H1 (cell line): Measurements from ENCODE around the gene RIT2. TPM values are rescaled to one million over a fixed set of nuclear protein-coding genes. Genes with fewer than 3 reads are reported as not detected.

Experiments
- CTCF ChIA-PET: fragments of 300-600 bp; sonication (Branson Sonifier 250); formaldehyde crosslinking; loops from one replicate; lab custom pipeline; 2021; ENCODE audit not compliant: partially characterized antibody; lab: Charles Lee
- POLR2A ChIA-PET: fragments of 300-600 bp; sonication (Branson Sonifier 250); formaldehyde crosslinking; loops from one replicate; lab custom pipeline; 2021; ENCODE audit warnings: inconsistent platforms; ENCODE audit not compliant: partially characterized antibody; lab: Charles Lee
- DNase-seq, 2 experiments: peaks; one replicate each; pipeline versions ENCODE4 v3.0.0 to v3.0.0-alpha.2; 2010 to 2022; ENCODE audit warnings: low spot score in 2 of 2, low read depth in 1 of 2, mixed read lengths in 1 of 2
- FAIRE-seq: peaks from 2 replicates; lab custom pipeline; 2011; peaks lifted over from hg19 to GRCh38; lab: Jason Lieb, UNC
- H2AFZ ChIP-seq: 2 replicates; pipeline ENCODE4 v1.8.1; 2012; ENCODE audit warnings: low read length, inconsistent platforms
- H2AK5ac ChIP-seq: 2 replicates; pipeline ENCODE4 v1.6.1; 2013; ENCODE audit warnings: low read depth, low read length
- H2BK120ac ChIP-seq: replicated peaks from 2 replicates; pipeline ENCODE3; 2013; ENCODE audit warnings: low read depth, low read length, inconsistent platforms
- H2BK12ac ChIP-seq: 2 replicates; pipeline ENCODE4 v1.6.1; 2013; ENCODE audit warnings: low read depth, low read length
- H2BK15ac ChIP-seq: 2 replicates; pipeline ENCODE4 v1.6.1; 2013; ENCODE audit warnings: low read length
- H2BK20ac ChIP-seq: 2 replicates; pipeline ENCODE4 v1.6.1; 2013; ENCODE audit warnings: low read length
- H2BK5ac ChIP-seq: 2 replicates; pipeline ENCODE4 v1.6.1; 2013; ENCODE audit warnings: low read depth, low read length
- H3K14ac ChIP-seq: 2 replicates; pipeline ENCODE4 v1.6.1; 2013; ENCODE audit warnings: inconsistent platforms; ENCODE audit not compliant: insufficient read length
- H3K18ac ChIP-seq: 2 replicates; pipeline ENCODE4 v1.6.1; 2013; ENCODE audit warnings: low read length; ENCODE audit errors: extremely low read depth
- H3K23ac ChIP-seq: 2 replicates; pipeline ENCODE4 v1.6.1; 2013; ENCODE audit warnings: inconsistent platforms; ENCODE audit not compliant: insufficient read length
- H3K23me2 ChIP-seq: 2 replicates; pipeline ENCODE4 v1.6.1; 2013; ENCODE audit warnings: low read depth, low read length
- H3K27ac ChIP-seq: 2 replicates; pipeline ENCODE4 v1.6.1; 2011; ENCODE audit warnings: low read depth, low read length, inconsistent platforms
- H3K27me3 ChIP-seq, 4 experiments: replicated peaks in 1 of 4; 1 replicate in 1 of 4; 2 replicates in 3 of 4; pipeline versions ENCODE4 v1.6.1 to v1.8.1; 2011 to 2013; ENCODE audit warnings: low read length in 3 of 4, mild to moderate bottlenecking in 3 of 4, inconsistent platforms in 2 of 4, mixed read lengths in 2 of 4, moderate library complexity in 1 of 4; ENCODE audit not compliant: control insufficient read depth in 3 of 4, insufficient read depth in 3 of 4; ENCODE audit errors: extremely low read depth in 1 of 4
- H3K36me3 ChIP-seq, 4 experiments: 2 replicates each; pipeline versions ENCODE4 v1.6.1 to v1.8.1; 2011 to 2013; ENCODE audit warnings: mild to moderate bottlenecking in 4 of 4, low read length in 3 of 4, moderate library complexity in 2 of 4, control low read depth in 1 of 4, inconsistent platforms in 1 of 4; ENCODE audit not compliant: insufficient read depth in 4 of 4, control insufficient read depth in 2 of 4
- H3K4ac ChIP-seq: replicated peaks from 2 replicates; pipeline ENCODE3; 2013; ENCODE audit warnings: low read length, low read depth, mixed read lengths, inconsistent platforms; ENCODE audit not compliant: insufficient read length
- H3K4me1 ChIP-seq, 4 experiments: replicated peaks in 1 of 4; 1 replicate in 1 of 4; 2 replicates in 3 of 4; pipeline versions ENCODE4 v1.6.1 to v1.8.1; 2011 to 2013; ENCODE audit warnings: low read length in 3 of 4, inconsistent platforms in 2 of 4, mixed read lengths in 1 of 4; ENCODE audit not compliant: insufficient read depth in 4 of 4, control insufficient read depth in 3 of 4
- H3K4me2 ChIP-seq, 2 experiments: 2 replicates each; pipeline versions ENCODE4 v1.6.1 to v1.8.1; 2011 to 2013; ENCODE audit warnings: low read depth in 2 of 2, low read length in 2 of 2, control low read depth in 1 of 2, inconsistent platforms in 1 of 2, mild to moderate bottlenecking in 1 of 2; ENCODE audit not compliant: insufficient read depth in 1 of 2
- H3K4me3 ChIP-seq, 4 experiments: fragments of 200-600, 300-600 bp in 1 of 4; sonication (generic), shearing (Covaris generic), sonication (Bioruptor Twin) in 1 of 4; 2 replicates each; pipeline versions ENCODE4 v1.5.1 to v1.8.1; 2011 to 2016; ENCODE audit warnings: low read length in 4 of 4, low read depth in 3 of 4, control low read depth in 2 of 4, inconsistent platforms in 2 of 4, mild to moderate bottlenecking in 2 of 4, mixed read lengths in 1 of 4, moderate library complexity in 1 of 4; ENCODE audit not compliant: insufficient read depth in 2 of 4; ENCODE audit errors: extremely low read depth in 1 of 4
- H3K56ac ChIP-seq: replicated peaks from 2 replicates; pipeline ENCODE3; 2013; ENCODE audit warnings: low read depth, mild to moderate bottlenecking, mixed read lengths, low read length, inconsistent platforms; ENCODE audit not compliant: insufficient read length
- H3K79me1 ChIP-seq: 2 replicates; pipeline ENCODE4 v1.6.1; 2013; ENCODE audit warnings: low read depth, low read length, control low read depth
- H3K79me2 ChIP-seq, 2 experiments: 2 replicates each; pipeline versions ENCODE4 v1.6.1 to v1.8.1; 2012 to 2013; ENCODE audit warnings: low read length in 2 of 2, mild to moderate bottlenecking in 2 of 2, inconsistent platforms in 1 of 2; ENCODE audit not compliant: insufficient read depth in 2 of 2, control insufficient read depth in 1 of 2
- H3K9ac ChIP-seq, 4 experiments: replicated peaks in 1 of 4; 1 replicate in 1 of 4; 2 replicates in 3 of 4; pipeline versions ENCODE4 v1.6.1 to v1.8.1; 2011 to 2013; ENCODE audit warnings: low read depth in 3 of 4, low read length in 3 of 4, control low read depth in 2 of 4, mild to moderate bottlenecking in 2 of 4, moderate library complexity in 2 of 4, inconsistent platforms in 1 of 4; ENCODE audit errors: extremely low read depth in 1 of 4
- H3K9me3 ChIP-seq, 2 experiments: 2 replicates each; pipeline versions ENCODE4 v1.6.1 to v1.8.1; 2012 to 2013; ENCODE audit warnings: mild to moderate bottlenecking in 2 of 2, moderate library complexity in 2 of 2, control low read depth in 1 of 2, inconsistent platforms in 1 of 2, low read depth in 1 of 2, low read length in 1 of 2, mixed read lengths in 1 of 2; ENCODE audit not compliant: insufficient read depth in 2 of 2
- H4K20me1 ChIP-seq, 2 experiments: replicated peaks in 1 of 2; 2 replicates each; pipeline versions ENCODE3 to v1.8.1; 2011 to 2013; ENCODE audit warnings: inconsistent platforms in 2 of 2, low read length in 2 of 2, mild to moderate bottlenecking in 1 of 2; ENCODE audit not compliant: insufficient read depth in 2 of 2, control insufficient read depth in 1 of 2
- H4K5ac ChIP-seq: 2 replicates; pipeline ENCODE4 v1.6.1; 2013; ENCODE audit warnings: low read length, low read depth, mixed read lengths, inconsistent platforms; ENCODE audit not compliant: insufficient read length
- H4K8ac ChIP-seq: 2 replicates; pipeline ENCODE4 v1.8.0; 2013; ENCODE audit warnings: mild to moderate bottlenecking, moderate library complexity, low read length, inconsistent platforms; ENCODE audit not compliant: insufficient read depth; ENCODE audit errors: extremely low read depth
- H4K91ac ChIP-seq: replicated peaks from 2 replicates; pipeline ENCODE3; 2013; ENCODE audit warnings: low read length, mixed read lengths, inconsistent platforms; ENCODE audit not compliant: insufficient read length
- ATF2 ChIP-seq: IDR thresholded peaks from 2 replicates; pipeline ENCODE4 v1.6.1; 2012; ENCODE audit warnings: low read length, inconsistent platforms
- CREB1 ChIP-seq: IDR thresholded peaks from 2 replicates; pipeline ENCODE4 v1.6.1; 2012; ENCODE audit warnings: inconsistent platforms
- HDAC6 ChIP-seq: IDR thresholded peaks from one replicate; pipeline ENCODE4 v1.7.1; 2012; ENCODE audit warnings: low read depth, mild to moderate bottlenecking, inconsistent platforms, low read length, moderate library complexity
- JUN ChIP-seq: IDR thresholded peaks from 2 replicates; pipeline ENCODE4 v1.6.1; 2011; ENCODE audit warnings: low read depth, mild to moderate bottlenecking, improper control_type of control experiment, low read length
- KDM1A ChIP-seq: fragments of 200-600, 300-600 bp; sonication (generic); IDR thresholded peaks from 2 replicates; pipeline ENCODE4 v1.7.1; 2016; ENCODE audit warnings: mild to moderate bottlenecking, low read length, borderline replicate concordance
- PHF8 ChIP-seq: fragments of 200-600 bp; sonication (generic); conservative IDR thresholded peaks from 2 replicates; pipeline ENCODE4 v1.7.1; 2012; ENCODE audit warnings: low read depth, mild to moderate bottlenecking, inconsistent platforms, low read length, moderate library complexity
- RBBP5 ChIP-seq: IDR thresholded peaks from 2 replicates; pipeline ENCODE4 v1.7.1; 2012; ENCODE audit warnings: low read depth, mild to moderate bottlenecking, inconsistent platforms, low read length, moderate library complexity, borderline replicate concordance
- SIN3A ChIP-seq, 2 experiments: IDR thresholded peaks in 1 of 2; conservative IDR thresholded peaks in 1 of 2; 2 replicates each; pipeline ENCODE4 v1.6.1; 2011 to 2012; ENCODE audit warnings: low read length in 2 of 2, improper control_type of control experiment in 1 of 2, low read depth in 1 of 2, mild to moderate bottlenecking in 1 of 2
- SP2 ChIP-seq: IDR thresholded peaks from 2 replicates; pipeline ENCODE4 v1.6.1; 2012; ENCODE audit warnings: mild to moderate bottlenecking, low read length, inconsistent platforms
- ZNF274 ChIP-seq: IDR thresholded peaks from 2 replicates; pipeline ENCODE4 v1.7.0; 2012; ENCODE audit warnings: low read length, borderline replicate concordance; ENCODE audit errors: extremely low read depth
- WGBS, 2 experiments: shearing (Covaris generic) in 1 of 2; methylation state at CpG; one replicate each; pipeline versions ENCODE4 v1.1.6 to v1.1.7; 2013 to 2015; ENCODE audit warnings: low lambda C conversion rate in 2 of 2, mixed read lengths in 2 of 2, inconsistent platforms in 1 of 2, low coverage in 1 of 2, missing lambda C conversion rate in 1 of 2; ENCODE audit not compliant: insufficient replicate concordance in 2 of 2, insufficient coverage in 1 of 2, insufficient read length in 1 of 2; ENCODE audit errors: extremely low coverage in 1 of 2, missing lambda C conversion rate in 1 of 2; 5-methylcytosine and 5-hydroxymethylcytosine counted together
- polyA plus RNA-seq, 7 experiments: library from polyadenylated mRNA; depleted of rRNA in 3 of 7; stranded (reverse) in 5 of 7; unstranded in 2 of 7; fragments of >200 nt in 5 of 7; fragments of 200-250 nt in 2 of 7; gene quantifications; 1 replicate in 5 of 7; 2 replicates in 1 of 7; 4 replicates in 1 of 7; pipeline versions ENCODE4 v1.2.1 to v1.2.3, GENCODE V29; 2011 to 2013; ENCODE audit warnings: missing spikeins in 2 of 7, mixed read lengths in 2 of 7
- total RNA-seq: library from RNA; stranded (reverse); fragmentation: NEBNext Ultra II Directional; extraction: Animal tissue kit (Norgen Biotek cat#: 25700); gene quantifications from 2 replicates; pipeline ENCODE4 v1.2.1, GENCODE V29; 2021
- TF ChIP-seq, protein P1 (sequence below): IDR thresholded peaks from 2 replicates; pipeline ENCODE4 v1.6.1; 2012; ENCODE audit warnings: inconsistent platforms
- TF ChIP-seq, protein P2 (sequence below): IDR thresholded peaks from 2 replicates; pipeline ENCODE4 v1.6.1; 2012; ENCODE audit warnings: inconsistent platforms

The RIT2 gene
- total and polyA plus RNA-seq, 2 of the 8 experiments (the other 6 are each of a cell fraction or from before 2014, with no cell fraction given), result 0.67 to 3.2 TPM

DNA sequence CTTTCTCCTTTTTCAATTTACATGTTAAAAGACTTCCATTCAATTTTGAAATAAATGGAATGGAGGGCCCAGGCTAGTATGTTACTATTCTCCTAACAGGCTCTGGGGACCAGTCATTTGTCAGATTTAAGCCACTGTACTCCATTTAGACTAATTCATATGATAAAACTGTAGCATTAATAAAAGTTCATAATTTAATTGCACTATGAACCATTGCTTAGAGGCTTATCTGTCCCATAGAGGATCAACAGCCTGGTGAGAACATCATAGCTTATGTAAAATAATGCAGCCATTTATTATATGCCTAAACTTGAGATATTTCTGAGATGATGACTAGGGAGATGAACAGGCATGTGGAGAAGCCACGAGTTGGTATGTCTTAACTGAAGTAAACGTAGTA is 156.0 kb downstream of the RIT2 start:
- H3K4me3 ChIP-seq, result no peak overlapping the region
- no peak overlapping the region for H3K18ac ChIP-seq
- no peak overlapping the region for H2BK12ac ChIP-seq
- H4K5ac ChIP-seq, result no peak overlapping the region
- POLR2A ChIA-PET, result no interaction called here
- H2AK5ac ChIP-seq, result no peak overlapping the region
- peaks cover 0 to 2% (median 0%) of the 10 kb centered on the region in 4 experiments; a peak in 1 of 7 replicates for H3K4me1 ChIP-seq
- FAIRE-seq (no peak), DNase-seq (no peak)
- H2AFZ ChIP-seq, result no peak overlapping the region
- H3K4ac ChIP-seq, result no peak overlapping the region
- no peak overlapping the region for H3K14ac ChIP-seq
- no peak overlapping the region for H3K27ac ChIP-seq
- H4K91ac ChIP-seq, result no peak overlapping the region
- no peaks in the 10 kb centered on the region for H3K9me3 ChIP-seq
- H3K23ac ChIP-seq, result no peak overlapping the region
- H3K27me3 ChIP-seq, result no peaks in the 10 kb centered on the region
- H3K23me2 ChIP-seq, result no peaks in the 10 kb centered on the region
- H2BK120ac ChIP-seq, result no peak overlapping the region
- H2BK20ac ChIP-seq, result no peak overlapping the region
- no peaks in the 10 kb centered on the region for H3K79me1 ChIP-seq
- no peaks in the 10 kb centered on the region for H3K36me3 ChIP-seq
- H4K8ac ChIP-seq, result no peak overlapping the region
- no peak overlapping the region for H3K56ac ChIP-seq
- H2BK15ac ChIP-seq, result no peak overlapping the region
- no peak overlapping the region for H2BK5ac ChIP-seq
- CTCF ChIA-PET, result interaction anchor here (1.5 kb wide), 1 partner anchor 312 kb away, joined by 3 read pairs; no protein-coding TSS in a partner anchor
- H4K20me1 ChIP-seq, result no peaks in the 10 kb centered on the region
- 92% methylated on average over 2 of the region's 2 CpGs; no CpG with 5 or more reads in 1 of the 2 experiments for WGBS, 2 experiments
- no peak overlapping the region for H3K9ac ChIP-seq
- H3K79me2 ChIP-seq, result no peaks in the 10 kb centered on the region
- no peak overlapping the region for H3K4me2 ChIP-seq
- TF ChIP-seq ATF2, result no peak
- TF ChIP-seq, protein P1, sequence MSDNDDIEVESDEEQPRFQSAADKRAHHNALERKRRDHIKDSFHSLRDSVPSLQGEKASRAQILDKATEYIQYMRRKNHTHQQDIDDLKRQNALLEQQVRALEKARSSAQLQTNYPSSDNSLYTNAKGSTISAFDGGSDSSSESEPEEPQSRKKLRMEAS, result no peak
- no peak for TF ChIP-seq CREB1
- no peak for TF ChIP-seq PHF8
- TF ChIP-seq ZNF274, result no peak
- TF ChIP-seq SIN3A (conservative IDR thresholded peaks at IDR 0.05 in 1 of 2, IDR thresholded peaks at IDR 0.05 in 1 of 2; ENCODE audit: low read depth in 1 of 2, low read length in 2 of 2), result no peak
- no peak for TF ChIP-seq SP2
- TF ChIP-seq, protein P2, sequence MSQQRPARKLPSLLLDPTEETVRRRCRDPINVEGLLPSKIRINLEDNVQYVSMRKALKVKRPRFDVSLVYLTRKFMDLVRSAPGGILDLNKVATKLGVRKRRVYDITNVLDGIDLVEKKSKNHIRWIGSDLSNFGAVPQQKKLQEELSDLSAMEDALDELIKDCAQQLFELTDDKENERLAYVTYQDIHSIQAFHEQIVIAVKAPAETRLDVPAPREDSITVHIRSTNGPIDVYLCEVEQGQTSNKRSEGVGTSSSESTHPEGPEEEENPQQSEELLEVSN, result no peak
- no peak for TF ChIP-seq HDAC6
- no peak for TF ChIP-seq RBBP5
- no peak for TF ChIP-seq JUN
- TF ChIP-seq KDM1A, result no peak
